ENCODE measurements around the gene SEPTIN2. TPM values are rescaled to one million over a fixed set of nuclear protein-coding genes. Genes with fewer than 3 reads are reported as not detected.
"Not testable (repeated sequence)": the region's sequence is repeated elsewhere in the genome, so short reads cannot be mapped to it uniquely, and the experiment has no call there.

The SEPTIN2 gene
- polyA plus RNA-seq, 1 donor, result 675 TPM

DNA sequence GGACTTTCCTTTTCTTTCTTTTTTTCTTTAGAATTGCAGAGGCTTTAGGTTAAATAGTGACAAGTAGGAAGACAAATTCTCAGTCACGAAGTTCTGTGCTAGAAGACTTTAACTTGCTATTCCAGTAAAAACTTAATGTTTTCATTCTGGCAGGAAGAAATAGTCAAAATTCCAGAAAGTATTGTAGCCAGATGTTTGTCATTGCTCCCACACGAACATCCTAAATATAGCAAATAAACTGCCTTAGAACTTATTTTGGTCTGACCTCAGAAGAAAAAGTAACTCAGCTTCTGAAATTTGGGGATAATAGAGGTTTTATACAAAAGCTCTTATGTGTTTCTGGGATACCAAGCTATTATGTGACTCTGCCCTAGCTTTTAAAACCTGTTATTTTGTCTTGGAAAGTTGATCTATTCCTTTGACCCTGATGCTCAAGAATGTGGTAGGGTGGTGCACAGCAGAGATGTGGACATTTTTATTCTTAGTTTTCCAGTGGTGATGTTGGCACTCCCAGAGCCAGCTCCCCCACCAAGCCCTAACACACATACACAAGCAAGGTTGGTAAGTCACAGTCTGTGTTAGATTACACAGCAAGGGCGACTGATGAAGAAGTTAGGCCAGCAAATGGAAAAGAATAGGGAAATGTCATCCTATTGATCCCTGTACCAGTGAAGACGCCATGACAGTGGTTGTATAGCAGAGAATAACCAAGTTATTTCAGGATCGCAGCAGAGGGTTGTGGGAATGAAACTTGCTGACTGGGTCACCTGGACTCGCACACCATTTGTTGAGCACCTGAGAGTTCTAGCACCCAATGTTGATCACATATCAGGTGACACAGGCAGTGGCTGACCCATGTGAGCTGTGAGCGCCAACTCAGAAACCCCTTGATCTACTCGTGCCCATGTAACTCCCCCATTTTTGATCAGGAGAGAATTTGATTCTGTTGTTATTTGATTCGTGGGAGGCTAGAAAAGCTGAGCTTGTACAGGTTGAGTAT lies 64.1 kb downstream of the SEPTIN2 start:
- DNase-seq, result no peak

DNA sequence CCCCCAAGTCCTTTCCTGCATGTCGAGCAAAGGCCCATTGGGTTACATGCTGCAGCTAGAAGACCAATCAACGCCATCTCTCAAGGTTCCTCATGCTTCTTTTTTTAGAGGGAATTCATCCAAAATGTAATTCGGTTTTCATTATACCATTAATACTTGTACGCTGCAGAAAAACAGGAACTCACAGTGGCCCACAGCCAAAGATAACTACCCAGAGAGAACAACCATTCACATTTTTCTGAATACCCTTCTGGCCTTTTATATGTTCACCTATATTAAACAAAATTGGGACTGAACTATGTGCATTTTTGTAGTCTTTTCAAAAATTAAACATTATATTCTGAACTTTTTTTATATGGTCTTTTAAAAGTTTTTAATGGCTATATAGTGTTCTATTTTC lies 66.1 kb downstream of the SEPTIN2 start:
- DNase-seq, result no peak

DNA sequence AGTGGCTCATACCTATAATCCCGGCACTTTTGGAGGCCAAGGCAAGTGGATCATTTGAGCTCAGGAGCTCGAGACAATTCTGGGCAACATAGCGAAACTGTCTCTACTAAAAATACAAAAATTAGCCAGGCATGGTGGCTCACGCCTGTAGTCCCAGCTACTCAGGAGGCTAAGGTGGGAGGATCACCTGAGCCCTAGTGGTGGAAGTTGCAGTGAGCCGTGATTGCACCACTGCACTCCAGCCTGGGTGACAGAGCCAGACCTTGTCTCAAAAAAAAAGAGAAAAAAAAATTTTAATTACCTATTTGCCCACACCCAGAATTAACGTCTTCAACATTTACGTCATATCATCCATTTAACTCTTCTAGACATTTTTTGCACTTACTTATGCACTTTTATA lies 69.7 kb downstream of the SEPTIN2 start:
- not testable (repeated sequence) for DNase-seq

DNA sequence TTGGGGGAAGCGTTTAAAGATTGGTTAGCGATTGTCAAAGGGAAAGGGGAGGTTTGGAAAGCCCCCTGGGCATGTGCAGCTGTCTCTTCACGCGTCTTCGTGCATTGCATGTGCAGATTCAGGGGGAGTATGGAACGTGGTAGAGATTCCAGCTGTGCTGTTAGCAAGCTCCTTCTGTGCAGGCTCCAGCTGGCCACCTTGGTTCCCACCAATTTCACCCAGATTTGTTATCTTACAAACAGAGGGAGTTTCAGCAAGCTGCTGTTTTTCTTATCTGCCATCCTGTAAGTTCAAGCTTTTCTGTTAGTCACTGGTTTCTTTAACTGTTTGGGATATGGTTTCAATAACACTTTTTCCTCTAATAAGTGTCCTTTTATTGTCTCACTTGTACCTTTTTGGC lies 70.8 kb downstream of the SEPTIN2 start:
- no peak for DNase-seq

DNA sequence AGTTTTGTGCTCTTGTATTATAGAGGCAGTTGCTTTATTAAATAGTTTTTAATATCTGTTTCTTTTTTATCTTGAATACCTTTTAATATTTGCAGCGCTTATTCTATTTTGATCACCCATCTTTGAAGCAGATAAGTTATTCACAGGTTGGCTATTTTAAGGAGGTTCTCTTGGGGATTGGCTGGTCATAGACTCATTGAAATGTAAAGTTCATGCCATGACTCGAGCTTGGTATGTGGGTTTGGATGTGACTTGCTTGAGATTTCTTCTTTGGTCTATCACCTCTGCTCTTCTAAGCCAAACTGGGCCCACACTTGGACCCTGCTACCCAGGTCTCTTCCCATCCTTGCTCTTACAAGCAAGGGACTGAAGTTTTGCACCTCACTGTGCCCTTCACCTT lies 74.0 kb downstream of the SEPTIN2 start:
- DNase-seq, result no peak

DNA sequence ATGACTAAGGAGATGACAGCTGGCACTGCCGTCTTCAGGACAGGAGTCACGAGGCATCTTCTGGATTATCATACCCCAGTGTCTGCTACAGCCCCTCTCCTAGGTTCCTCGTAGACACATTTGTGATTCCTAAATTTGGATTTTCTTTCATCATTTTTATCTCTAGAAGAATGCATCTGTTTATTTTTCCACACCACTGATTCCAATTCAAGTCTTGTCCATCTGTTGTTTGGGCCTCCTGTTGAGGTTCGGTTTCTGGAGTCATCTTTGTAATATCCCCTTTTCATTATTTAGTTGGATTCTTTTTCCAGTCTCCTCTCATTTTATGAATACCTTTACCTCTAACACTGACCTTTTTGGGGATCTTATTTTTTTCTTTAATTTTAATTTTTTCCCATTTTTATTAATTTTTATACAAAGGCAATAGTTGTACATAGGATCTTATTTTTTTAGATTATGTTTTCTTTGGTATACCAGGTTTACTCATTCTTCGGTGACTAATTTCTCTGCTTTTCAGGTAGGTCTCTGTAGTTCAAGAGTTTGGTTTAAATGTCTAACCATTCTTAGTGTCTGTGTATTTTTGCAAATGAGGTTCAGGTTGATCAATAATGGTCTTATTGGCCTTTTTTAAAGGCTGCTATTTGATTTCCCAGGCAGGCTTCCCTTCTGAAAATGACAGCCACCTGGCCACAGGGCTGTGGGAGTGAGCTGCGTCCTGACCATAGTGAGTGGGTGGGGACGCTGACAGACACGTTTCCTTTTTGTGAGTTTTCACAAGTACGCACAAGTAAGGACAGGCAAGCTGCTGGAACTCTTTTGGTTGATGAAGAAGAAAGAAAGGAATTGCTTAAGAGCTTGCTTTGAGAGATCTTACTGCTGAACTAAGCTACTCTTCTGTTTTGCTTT lies 74.8 kb downstream of the SEPTIN2 start:
- DNase-seq, result no peak

DNA sequence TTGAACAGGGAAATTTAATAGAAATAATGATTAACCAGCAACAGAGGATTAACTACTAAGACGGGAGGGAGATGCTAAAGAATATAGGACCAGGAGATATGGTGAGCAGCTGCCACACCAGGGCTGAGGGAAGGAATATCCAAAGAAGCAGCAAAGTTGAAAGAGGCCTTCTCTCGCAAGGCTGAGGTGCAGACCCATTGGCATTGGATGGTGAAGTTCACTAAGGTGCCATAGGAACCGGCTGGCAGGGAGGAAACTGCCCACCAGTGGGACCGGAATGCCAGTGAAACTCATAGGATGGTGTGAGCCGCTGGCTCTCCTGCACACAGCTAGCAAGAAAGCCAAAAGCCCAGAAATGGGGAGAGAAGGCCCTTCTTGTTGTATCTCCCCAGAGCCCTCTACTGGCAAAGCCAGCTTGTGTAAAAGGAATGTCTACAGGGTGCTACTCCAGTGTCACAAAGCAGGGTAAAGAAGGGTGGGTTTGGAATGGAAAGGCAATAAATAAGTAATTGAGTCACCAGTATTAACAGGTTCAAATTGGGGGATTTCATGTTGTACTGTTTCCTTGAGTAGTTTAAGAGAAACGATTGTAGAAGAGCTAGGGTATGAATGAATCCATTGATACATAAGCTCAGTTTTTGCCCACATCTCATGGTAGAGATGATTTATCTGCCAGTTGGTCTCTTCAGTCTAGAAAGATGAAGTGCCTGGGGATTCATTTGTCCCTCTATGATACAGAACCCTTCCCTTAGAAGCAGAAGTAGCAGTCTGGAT lies 76.4 kb downstream of the SEPTIN2 start:
- DNase-seq, result no peak

DNA sequence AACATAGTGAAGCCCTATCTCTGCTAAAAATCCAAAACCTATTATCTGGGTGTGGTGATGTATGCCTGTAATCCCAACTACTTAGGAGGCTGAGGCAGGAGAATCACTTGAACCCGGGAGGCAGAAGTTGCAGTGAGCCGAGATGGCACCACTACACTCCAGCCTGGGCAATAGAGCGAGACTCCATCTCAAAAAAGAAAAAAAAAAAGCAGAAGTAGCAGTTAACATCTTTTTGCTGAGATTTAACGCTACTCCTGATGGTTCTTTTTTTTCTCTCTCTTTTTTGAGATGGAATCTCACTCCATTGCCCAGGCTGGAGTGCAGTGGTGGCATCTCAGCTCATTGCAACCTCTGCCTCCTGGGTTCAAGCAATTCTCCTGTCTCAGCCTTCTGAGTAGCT lies 77.0 kb downstream of the SEPTIN2 start:
- not testable (repeated sequence) for DNase-seq

DNA sequence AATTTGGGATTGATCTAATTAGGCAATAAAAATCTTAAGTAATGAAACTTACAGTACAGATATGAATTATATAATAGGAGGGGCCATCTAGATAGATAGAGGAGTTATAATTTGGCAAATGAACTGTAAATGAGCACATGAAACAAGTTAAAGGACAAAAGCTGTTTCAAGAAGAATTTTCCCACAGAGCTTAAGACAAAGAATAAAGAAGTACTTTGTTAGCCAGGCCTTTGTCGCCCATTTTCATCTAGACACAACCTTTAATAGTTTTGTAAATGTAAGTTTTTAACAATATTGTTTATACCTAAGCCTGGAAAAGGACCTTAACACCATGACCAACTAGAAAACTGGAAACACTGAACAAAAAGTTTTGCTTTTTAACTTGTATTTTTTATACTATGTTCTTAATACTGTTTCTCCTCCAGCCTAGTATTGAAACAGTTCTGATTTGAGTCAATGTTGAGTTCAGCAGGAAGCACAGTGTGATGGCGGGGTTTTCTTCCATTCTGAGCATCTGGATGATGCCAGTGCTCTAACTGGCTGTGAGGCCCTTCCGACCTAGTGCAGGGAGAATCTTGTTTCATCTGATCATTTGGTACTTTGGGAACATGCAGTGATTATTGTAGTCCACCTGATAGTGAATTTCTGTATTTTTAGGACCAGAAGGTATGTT lies 77.9 kb downstream of the SEPTIN2 start:
- DNase-seq, result no peak

DNA sequence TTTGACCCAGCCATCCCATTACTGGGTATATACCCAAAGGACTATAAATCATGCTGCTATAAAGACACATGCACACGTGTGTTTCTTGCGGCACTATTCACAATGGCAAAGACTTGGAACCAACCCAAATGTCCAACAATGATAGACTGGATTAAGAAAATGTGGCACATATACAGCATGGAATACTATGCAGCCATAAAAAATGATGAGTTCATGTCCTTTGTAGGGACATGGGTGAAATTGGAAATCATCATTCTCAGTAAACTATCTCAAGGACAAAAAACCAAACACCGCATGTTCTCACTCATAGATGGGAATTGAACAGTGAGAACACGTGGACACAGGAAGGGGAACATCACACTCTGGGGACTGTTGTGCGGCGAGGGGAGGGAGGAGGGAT lies 81.1 kb downstream of the SEPTIN2 start:
- not testable (repeated sequence) for DNase-seq

DNA sequence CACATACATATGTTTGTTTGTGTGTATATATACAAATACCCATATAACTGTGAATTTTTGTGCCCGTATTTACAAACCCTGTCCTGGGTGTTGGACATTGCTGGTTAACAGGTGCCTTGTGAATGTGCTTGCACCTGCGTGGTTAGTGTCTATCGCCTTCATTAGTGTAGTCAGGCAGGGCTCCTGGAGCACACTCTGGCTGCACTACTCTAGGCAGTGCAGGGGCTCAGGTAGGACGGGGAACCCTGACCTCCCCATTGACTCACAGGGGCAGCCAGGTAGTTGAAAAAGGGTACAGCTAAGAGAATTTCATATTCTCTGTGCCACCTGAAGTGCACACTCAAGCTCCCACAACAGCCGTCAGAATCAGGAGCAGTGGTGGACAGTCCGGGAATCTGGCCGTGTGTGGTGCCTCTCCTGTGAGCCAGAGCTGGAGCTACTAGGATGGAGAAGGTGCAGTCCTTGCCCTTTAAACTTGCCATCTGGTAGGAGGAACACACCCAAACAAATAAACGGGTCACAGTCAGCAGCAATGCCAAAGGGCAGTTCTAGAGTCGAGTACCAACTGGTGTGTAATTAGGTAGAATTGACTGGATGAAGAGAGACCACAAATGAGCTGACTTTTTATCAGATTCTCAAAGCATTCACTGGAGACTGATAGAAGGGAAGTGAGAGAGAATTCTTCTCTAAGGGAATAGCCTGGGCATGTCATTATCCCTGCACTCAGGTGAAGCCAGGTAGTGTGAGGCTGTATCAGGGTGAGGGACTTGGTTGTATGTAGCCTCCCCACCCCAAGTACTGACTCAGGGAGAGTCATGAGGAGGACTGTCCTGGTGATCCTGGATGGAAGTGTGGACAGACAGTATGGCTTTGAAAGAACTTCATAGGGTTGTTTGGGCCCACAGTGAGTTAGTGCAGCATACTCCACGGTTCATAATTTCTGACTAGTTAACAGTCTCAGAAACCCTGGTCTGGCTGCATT lies 84.5 kb downstream of the SEPTIN2 start:
- DNase-seq, result no peak

Other genes starting within 250 kb of the SEPTIN2 start
- 74.1 TPM for gene MTERF4, start 213.6 kb upstream of the SEPTIN2 start, polyA plus RNA-seq (ENCODE audit: insufficient read length)
- gene PASK, start 166.5 kb upstream of the SEPTIN2 start, polyA plus RNA-seq (ENCODE audit: insufficient read length), result 28.8 TPM
- 83.6 TPM for gene PPP1R7, start 165.5 kb upstream of the SEPTIN2 start, polyA plus RNA-seq (ENCODE audit: insufficient read length)
- gene ANO7, start 127.2 kb upstream of the SEPTIN2 start, polyA plus RNA-seq (ENCODE audit: insufficient read length), result 2.5 TPM
- gene HDLBP, start 253 bp upstream of the SEPTIN2 start, polyA plus RNA-seq (ENCODE audit: insufficient read length), result 375 TPM
- gene FARP2, start 40.4 kb downstream of the SEPTIN2 start, polyA plus RNA-seq (ENCODE audit: insufficient read length), result 72.2 TPM
- gene STK25, start 192.7 kb downstream of the SEPTIN2 start, polyA plus RNA-seq (ENCODE audit: insufficient read length), result 233 TPM
- gene BOK, start 242.8 kb downstream of the SEPTIN2 start, polyA plus RNA-seq (ENCODE audit: insufficient read length), result 15.1 TPM

Data from left kidney (tissue), 2 donors.